ENCODE data around the gene C1orf122. TPM values are rescaled to one million over a fixed set of nuclear protein-coding genes. Genes with fewer than 3 reads are reported as not detected.

The C1orf122 gene
- total RNA-seq, 1 experiment from 2014 or later, result 37.7 TPM

GRCh38 chr1:37809942-37810341 lies 2.4 kb downstream of the C1orf122 start:
- no peak for TF ChIP-seq CTCF (IDR thresholded peaks at IDR 0.05; ENCODE audit: insufficient read depth in 1 of 2, low read depth in 1 of 2, low read length in 1 of 2, severe bottlenecking in 1 of 2, unreplicated experiment in 1 of 2)
- H3K4me3 Mint-ChIP-seq (ENCODE audit: unreplicated experiment), result no peak overlapping the region
- intact Hi-C loops (cut with micrococcal nuclease; ENCODE audit: unreplicated experiment), result loop anchor here (5.0 kb wide), 1 partner anchor 47 kb away; the partner anchor contains the start of gene MTF1
- H3K27me3 ChIP-seq (replicated peaks; ENCODE audit: control insufficient read depth, insufficient read depth, low read length), result no peaks in the 10 kb centered on the region
- H3K4me3 ChIP-seq (ENCODE audit: low read depth, low read length), result no peak overlapping the region
- no peaks in the 10 kb centered on the region for H3K27me3 Mint-ChIP-seq (ENCODE audit: insufficient read depth, unreplicated experiment)
- BruUV-seq (replicated peaks), result no TSS peak
- no peak overlapping the region for H3K27ac Mint-ChIP-seq (ENCODE audit: unreplicated experiment)
- peaks cover 70% of the 10 kb centered on the region for H3K36me3 Mint-ChIP-seq (ENCODE audit: insufficient read depth, unreplicated experiment)
- H3K9me3 Mint-ChIP-seq (ENCODE audit: unreplicated experiment), result no peaks in the 10 kb centered on the region
- H3K4me1 Mint-ChIP-seq (ENCODE audit: low read depth, unreplicated experiment), result no peaks in the 10 kb centered on the region
- ChIA-PET CTCF (no interaction called here), POLR2A (no interaction called here)
- H3K36me3 ChIP-seq (ENCODE audit: control insufficient read depth, insufficient read depth, low read length), result no peaks in the 10 kb centered on the region
- no peak for DNase-seq
- H3K9me3 ChIP-seq, result no peaks in the 10 kb centered on the region
- peaks cover 10% of the 10 kb centered on the region; the same call in 1 of the 2 replicates for H3K4me1 ChIP-seq

GRCh38 chr1:37811027-37811655 lies 3.6 kb downstream of the C1orf122 start:
- Histone ChIP-seq H3K9me3 (no peaks in the 10 kb centered on the region), H3K4me3 (ENCODE audit: low read depth, low read length) (no peak overlapping the region), H3K36me3 (ENCODE audit: control insufficient read depth, insufficient read depth, low read length) (no peaks in the 10 kb centered on the region), H3K4me1 (peaks cover 10% of the 10 kb centered on the region; the same call in 1 of the 2 replicates), H3K27me3 (replicated peaks; ENCODE audit: control insufficient read depth, insufficient read depth, low read length) (no peaks in the 10 kb centered on the region)
- Mint-ChIP-seq H3K27me3 (ENCODE audit: insufficient read depth, unreplicated experiment) (no peaks in the 10 kb centered on the region), H3K27ac (ENCODE audit: unreplicated experiment) (no peak overlapping the region), H3K9me3 (ENCODE audit: unreplicated experiment) (no peaks in the 10 kb centered on the region), H3K4me1 (ENCODE audit: low read depth, unreplicated experiment) (no peaks in the 10 kb centered on the region), H3K4me3 (ENCODE audit: unreplicated experiment) (no peak overlapping the region), H3K36me3 (ENCODE audit: insufficient read depth, unreplicated experiment) (peaks cover 66% of the 10 kb centered on the region)
- ChIA-PET CTCF (interaction anchor here (0.9 kb wide), 1 partner anchor 48 kb away, joined by 4 read pairs; the partner anchor contains the start of gene MTF1), POLR2A (no interaction called here)
- BruUV-seq (replicated peaks), result no TSS peak
- intact Hi-C loops (cut with micrococcal nuclease; ENCODE audit: unreplicated experiment), result loop anchor here (5.0 kb wide), 1 partner anchor 46 kb away; the partner anchor contains the start of gene MTF1
- DNase-seq, result peak; percentile 66 to 75
- TF ChIP-seq CTCF (IDR thresholded peaks at IDR 0.05; ENCODE audit: insufficient read depth in 1 of 2, low read depth in 1 of 2, low read length in 1 of 2, severe bottlenecking in 1 of 2, unreplicated experiment in 1 of 2), result peak; percentile 56 to 75

GRCh38 chr1:37813529-37814145 lies 6.0 kb downstream of the C1orf122 start:
- Mint-ChIP-seq H3K36me3 (ENCODE audit: insufficient read depth, unreplicated experiment) (peaks cover 54% of the 10 kb centered on the region), H3K27ac (ENCODE audit: unreplicated experiment) (no peak overlapping the region), H3K9me3 (ENCODE audit: unreplicated experiment) (no peaks in the 10 kb centered on the region), H3K27me3 (ENCODE audit: insufficient read depth, unreplicated experiment) (no peaks in the 10 kb centered on the region), H3K4me3 (ENCODE audit: unreplicated experiment) (no peak overlapping the region), H3K4me1 (ENCODE audit: low read depth, unreplicated experiment) (no peaks in the 10 kb centered on the region)
- no peak for TF ChIP-seq CTCF (IDR thresholded peaks at IDR 0.05; ENCODE audit: insufficient read depth in 1 of 2, low read depth in 1 of 2, low read length in 1 of 2, severe bottlenecking in 1 of 2, unreplicated experiment in 1 of 2)
- Histone ChIP-seq H3K9me3 (no peaks in the 10 kb centered on the region), H3K4me1 (peaks cover 5% of the 10 kb centered on the region; the same call in 1 of the 2 replicates), H3K27me3 (replicated peaks; ENCODE audit: control insufficient read depth, insufficient read depth, low read length) (no peaks in the 10 kb centered on the region), H3K4me3 (ENCODE audit: low read depth, low read length) (no peak overlapping the region), H3K36me3 (ENCODE audit: control insufficient read depth, insufficient read depth, low read length) (no peaks in the 10 kb centered on the region)
- BruUV-seq (replicated peaks), result no TSS peak
- POLR2A ChIA-PET, result no interaction called here
- intact Hi-C loops (cut with micrococcal nuclease; ENCODE audit: unreplicated experiment), result loop anchor here (5.0 kb wide), 1 partner anchor 44 kb away; the partner anchor contains the start of gene MTF1
- CTCF ChIA-PET, result no interaction called here
- no peak for DNase-seq
